ENCODE results near the gene MNAT1.
"Not testable (repeated sequence)": the region's sequence is repeated elsewhere in the genome, so short reads cannot be mapped to it uniquely, and the experiment has no call there.

The MNAT1 gene

DNA sequence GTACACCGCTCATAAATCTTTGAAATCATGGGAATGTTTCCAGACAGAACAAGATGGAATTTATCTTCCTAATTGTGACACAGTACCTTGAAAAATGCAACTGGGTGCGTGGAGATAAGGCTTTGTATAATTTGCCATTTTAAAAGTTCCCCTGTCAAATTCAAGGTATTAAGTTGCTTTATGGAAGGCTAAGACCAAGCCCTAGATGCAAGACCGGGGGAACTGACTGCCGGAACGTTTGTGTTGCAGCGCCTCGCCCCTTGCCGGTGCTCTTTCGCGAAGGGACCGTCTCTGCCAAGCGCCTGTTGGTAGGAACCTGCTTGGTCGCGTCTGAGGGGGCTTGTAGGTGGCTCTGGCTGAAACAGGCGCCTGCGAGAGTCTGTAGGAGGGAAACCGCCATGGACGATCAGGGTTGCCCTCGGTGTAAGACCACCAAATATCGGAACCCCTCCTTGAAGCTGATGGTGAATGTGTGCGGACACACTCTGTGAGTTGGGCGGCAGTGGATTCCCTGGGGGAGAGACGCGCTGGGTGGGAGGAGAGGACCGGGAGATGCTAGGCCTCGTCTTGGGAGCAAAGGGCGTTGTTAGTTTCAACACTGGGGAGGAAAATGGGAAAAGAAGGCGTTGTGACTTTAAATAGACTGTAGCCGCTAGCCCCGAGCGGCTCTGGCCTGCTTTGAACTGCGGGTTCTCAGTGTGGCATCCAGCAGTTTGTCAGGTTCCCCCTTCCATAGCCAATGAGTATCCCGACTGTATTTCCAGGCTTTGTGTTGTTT, at the start of gene MNAT1:
MNAT1 (plus strand) TSS at position 297 of the 778 bp plus-strand sequence; CDS start at position 399, 102 bp downstream.
- peak; percentile 84 for DNase-seq

DNA sequence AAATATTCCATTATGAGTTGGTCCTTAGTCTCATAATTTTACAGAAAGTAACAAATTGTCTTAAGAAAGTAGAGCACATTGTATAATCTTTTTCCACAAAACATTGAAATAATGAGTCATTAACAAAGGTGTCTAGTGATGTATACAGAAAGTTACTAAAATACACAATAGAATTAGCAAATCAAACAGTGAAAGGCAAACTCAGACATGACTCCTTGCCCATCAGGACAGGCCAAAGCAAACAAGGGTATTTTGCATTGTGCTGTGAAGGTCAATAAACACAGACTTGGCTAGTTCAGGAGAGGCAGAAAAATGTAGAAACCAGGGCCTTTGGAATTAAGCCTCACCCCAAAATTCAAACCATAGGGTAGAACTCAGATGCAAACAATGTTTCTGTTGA, 47.7 kb upstream of the MNAT1 start:
- DNase-seq, result no peak

DNA sequence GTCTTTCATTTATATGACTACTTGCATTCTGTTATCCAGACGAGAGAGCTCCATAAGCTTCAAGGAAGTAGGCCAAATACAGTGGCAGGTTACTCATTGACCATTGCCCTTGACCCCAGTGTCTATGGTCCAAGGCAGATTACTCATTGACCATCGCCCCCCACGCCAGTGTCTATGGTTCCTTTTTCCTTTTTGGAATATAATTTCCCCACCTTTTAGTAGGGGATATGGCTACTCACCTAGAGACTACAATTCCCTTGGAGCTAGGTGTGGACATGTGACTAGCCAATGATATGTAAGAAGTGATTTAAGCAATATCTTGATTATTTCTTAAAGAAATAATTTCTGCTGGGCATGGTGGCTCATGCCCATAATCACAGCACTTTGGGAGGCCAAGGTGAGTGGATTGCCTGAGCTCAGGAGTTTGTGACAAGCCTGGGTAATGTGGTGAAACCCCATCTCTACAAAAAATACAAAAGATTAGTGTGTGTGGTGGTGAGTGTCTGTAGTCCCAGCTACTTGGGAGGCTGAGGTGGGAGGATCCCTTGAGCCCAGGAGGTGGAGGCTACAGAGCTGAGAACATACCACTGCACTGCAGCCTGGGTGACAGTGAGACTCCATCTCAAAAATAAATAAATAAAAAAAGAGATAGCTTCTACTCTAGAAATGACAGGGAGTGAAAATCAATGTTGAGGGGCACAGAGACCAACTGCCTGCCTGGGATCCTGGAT, 43.0 kb upstream of the MNAT1 start:
- DNase-seq, result no peak

DNA sequence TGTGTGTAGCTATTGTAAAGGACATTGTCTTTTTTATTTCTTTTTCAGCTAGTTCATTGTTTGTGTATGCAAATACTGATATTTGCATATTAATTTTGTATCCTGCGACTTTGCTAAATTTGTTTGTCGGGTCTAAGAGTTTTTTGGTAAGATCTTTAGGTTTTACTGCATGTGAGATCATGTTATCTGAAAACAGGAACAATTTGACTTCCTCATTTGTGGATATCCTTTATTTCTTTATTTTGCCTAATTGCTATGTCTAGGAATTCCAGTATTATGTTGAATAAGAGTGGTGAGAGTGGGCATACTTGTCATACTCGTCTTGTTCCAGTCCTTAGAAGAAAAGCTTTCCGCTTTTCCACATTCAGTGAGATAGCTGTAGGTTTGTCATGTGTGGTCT, 39.2 kb upstream of the MNAT1 start:
- no peak for DNase-seq

DNA sequence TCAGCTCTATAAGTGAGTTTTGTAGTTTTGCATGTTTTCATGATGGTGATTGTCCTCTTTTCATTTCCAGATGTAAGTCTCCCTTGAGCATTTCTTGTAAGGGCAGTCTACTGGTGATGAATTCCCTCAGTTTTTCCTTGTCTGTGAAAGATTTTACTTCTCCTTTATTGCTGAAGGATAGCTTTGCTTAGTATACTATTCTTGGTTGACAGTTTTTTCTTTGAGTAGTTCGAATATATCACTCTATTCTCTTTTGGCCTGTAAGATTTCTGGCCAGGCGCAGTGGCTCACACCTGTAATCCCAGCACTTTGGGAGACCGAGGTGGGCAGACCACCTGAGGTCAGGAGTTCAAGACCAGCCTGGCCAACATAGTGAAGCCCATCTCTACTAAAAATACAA, 34.0 kb upstream of the MNAT1 start:
- no peak for DNase-seq

DNA sequence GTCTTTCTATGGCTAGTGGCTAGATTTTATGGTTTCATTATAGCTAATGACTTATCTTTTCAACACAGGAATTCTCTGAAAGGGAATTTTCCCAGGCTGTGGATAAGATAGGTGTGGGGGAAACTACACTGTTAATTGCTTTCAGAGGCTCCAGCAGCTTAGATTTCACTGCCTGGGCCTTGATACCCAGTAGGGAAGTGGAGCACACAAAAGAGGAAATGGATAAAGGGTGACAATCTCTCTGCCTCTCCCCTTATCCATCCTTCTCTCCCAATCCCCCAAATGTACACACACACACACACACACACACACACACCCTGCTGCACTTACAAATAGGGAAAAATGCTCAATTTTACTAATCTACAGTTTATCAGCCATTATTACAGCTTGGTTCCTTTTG, 29.5 kb upstream of the MNAT1 start:
- DNase-seq, result no peak

DNA sequence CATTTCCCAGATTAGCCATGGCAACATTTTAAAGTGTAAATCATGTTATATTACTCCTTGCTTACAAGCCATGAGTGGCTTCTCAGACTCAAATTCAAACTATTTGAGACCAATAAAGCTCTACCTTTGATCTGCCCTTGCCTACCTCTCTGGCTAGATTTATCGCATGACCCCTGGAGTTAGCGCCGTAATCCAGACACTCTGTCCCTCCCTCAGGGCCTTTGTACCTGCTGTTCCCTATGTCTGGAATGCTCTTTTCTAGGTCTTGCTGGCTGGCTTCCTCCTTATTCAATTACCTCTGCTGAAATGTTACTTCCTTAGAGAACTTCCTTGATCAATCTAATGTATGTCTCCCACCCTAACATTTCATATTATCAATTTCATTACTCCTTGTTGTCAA, 26.7 kb upstream of the MNAT1 start:
- no peak for DNase-seq

DNA sequence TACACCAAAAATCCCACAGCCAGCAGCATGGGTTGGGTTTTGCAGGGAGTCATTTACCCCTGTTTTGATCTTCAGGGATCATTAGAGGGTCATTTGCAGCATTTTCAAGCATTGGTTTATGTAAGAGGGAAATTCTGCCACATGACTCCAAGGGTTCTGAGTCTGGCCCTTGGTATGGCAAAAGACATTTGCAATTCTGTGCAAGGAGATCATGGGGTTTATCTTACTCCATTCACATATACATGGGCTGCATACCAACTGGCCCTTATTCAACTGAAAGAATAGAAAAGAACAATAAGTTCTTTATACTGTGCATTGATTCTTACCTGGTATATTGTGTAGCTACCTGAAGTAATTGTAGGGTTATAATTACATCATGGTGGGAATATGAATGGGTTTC, 24.1 kb upstream of the MNAT1 start:
- DNase-seq, result no peak

DNA sequence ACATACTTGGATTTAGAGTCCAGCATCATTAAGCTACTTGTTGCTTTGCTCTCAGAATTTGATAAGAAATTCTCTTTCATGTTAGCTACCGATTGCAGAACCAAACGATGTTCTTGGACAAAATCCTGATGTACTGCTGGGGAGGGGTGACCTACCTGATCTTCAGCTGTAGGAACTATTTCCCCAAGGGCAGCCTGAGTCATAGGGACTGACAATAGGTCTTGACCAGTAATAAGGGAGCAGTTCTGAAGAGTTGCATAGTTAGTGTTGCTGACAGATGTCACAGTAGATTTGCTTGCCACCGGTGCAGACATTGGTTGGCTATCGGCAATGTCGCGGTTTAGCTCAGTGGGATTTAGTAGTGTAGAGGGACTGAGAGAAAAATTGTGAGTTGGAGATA, 21.0 kb upstream of the MNAT1 start:
- DNase-seq, result no peak

DNA sequence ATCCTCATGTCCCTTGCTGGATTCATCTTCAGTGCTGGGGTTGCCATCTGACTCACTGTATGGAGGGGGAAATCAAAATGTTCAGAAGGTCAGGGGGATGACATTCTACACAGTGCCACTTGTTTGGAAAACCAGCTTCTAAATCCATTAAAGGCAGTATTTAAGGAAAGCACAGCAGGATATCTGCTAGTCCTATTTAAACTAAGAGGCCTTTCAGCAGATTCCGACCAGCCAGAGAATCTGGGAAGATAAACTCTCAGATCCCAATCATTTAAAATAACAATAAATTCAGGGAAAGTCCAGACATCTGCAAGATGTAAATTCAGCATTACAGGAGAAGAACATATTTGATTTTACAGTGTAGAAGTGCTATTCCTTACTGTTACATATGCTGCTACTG, 14.2 kb upstream of the MNAT1 start:
- no peak for DNase-seq

DNA sequence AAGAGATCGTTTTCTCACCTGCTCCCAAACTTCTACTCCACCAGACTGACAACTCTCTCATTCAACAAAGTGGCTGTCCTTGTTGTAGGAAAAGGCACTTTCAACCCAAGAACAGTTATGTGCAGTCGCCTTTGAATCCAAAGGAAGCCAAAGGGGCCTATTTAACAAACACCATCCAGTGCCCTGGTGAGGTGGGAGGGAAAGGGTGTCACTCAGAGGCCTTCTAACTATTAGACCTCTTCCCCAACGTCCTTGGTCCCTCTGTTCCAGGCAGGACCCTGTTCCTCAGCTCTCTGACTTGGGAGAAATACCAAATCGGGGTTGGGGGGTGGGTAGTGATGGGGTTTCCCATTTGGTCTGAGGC, 13.6 kb upstream of the MNAT1 start:
- no peak for DNase-seq

DNA sequence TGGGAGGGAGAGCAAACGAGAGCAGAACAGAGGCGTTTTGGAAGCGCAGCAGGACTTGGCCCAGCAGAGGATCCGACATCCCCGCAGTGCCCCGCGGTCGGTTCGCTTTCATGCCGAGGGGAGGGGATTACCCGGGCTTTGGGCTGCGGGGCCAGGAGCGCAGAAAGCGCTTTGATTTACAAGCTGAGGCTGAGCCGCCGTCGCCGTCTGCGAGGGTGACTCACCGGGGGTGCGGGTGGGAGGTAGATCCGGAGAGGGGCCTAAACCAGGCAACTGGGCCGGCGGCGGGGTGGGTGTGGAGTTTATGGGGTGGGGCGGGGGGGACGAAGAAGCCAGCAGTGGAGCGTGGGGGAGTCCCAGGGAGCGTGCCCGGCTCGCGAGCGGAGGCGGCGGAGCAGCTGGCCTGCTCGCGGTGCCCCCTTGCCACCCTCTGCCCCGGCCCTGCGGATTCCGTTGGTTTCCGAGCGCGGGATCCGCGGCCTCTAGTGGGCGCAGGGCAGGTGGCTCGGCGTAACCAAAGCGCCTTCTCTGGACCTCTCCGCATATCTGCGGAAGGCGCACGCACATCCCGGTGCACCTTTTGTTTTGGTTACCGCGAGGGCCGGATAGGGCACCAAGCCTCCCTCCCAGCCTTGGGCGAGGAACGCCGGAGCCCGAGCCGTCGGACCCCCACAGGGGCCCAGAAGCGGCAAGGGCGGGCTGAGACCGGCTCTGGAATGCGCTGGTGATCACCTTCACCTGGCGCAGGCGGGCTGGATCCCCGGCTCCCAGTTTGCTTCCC, 13.0 kb upstream of the MNAT1 start:
- DNase-seq, result peak; percentile 74

DNA sequence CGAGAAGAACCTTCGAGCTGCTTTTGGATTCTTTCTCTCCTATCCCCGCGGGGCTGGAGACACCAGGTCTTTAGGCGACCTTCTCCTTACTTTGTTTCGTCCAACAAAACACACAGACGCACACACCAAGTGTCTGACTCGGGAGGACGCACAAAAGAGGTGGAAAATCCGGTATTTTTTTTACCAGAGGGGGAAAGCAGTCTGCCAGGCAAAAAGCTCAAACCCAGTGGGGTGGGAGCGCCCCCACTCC, 12.5 kb upstream of the MNAT1 start:
- DNase-seq, result no peak

DNA sequence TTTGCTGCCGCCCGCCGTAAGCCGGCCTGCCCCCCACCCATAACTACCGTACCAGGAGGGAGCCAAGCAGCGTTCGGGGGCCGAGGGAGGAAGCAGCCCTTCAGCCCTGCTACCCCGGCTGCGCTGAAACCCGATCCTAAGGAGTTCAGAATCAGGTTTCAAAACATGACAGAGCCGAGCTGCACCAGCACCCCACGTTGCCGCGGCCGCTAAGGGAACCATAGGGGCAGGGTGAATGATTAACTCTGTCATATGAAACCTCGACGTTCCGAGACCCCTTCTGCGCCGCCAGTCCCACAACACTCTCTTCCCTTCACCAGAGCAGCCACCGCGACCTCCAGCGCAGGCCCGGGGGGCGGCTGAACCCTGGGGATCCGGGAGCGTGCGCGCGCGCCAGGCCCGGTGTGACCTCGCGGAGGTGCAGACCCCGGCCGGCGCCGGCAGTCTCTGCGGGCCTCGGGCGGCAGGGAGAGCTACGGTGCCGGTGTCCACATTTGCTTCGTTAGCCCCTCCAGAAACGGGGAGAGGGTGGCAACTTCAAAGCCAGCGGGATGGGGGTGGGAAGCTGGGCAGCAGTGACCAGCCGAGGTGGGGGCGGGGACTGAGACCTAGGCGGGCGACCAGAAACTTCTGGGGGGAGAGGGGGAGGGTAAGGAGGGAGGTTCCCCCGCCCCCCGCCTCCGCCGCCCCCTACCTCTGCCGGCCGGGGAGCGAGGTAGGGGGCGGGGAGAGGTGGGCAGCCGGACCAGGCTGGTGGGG, 12.0 kb upstream of the MNAT1 start:
- peak; percentile 45 for DNase-seq

DNA sequence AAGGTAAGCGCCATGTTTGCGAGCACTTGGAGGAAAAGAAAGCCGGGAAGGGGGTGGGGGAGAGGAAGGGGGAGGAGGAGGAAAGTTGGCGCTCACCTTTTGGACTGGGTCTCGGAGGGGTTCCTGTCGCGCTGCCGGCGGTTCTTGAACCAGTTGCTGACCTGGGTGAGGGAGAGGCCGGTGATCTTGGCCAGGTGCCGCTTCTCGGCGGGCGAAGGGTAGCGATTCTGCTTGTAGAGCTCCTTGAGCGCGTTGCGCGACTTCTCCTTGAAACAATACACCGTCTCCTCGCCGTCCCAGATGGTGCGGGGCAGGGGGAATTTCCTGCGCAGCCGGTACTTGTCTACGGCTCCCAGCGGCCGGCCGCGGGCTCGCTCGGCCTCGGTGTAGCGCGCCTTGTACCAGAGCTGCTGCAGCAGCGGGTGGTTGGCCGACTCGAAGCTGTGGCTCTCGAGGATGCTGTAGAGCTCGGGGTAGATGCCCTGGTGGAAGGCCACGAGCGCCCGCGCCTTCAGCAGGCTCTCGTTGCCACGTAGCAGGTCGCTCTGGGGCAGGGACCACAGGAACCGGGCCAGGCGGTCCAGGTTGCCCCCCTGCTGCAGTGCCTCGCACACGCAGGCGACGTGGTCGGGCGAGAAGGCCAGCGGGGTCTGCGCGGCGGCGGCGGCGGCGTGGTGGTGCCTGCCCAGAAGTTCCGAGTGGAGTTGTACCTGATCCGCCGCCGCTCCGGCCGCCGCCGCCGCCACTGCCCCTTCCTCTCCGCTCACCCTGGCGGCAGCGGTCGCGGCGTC, 11.2 kb upstream of the MNAT1 start:
- DNase-seq, result peak; percentile 55

DNA sequence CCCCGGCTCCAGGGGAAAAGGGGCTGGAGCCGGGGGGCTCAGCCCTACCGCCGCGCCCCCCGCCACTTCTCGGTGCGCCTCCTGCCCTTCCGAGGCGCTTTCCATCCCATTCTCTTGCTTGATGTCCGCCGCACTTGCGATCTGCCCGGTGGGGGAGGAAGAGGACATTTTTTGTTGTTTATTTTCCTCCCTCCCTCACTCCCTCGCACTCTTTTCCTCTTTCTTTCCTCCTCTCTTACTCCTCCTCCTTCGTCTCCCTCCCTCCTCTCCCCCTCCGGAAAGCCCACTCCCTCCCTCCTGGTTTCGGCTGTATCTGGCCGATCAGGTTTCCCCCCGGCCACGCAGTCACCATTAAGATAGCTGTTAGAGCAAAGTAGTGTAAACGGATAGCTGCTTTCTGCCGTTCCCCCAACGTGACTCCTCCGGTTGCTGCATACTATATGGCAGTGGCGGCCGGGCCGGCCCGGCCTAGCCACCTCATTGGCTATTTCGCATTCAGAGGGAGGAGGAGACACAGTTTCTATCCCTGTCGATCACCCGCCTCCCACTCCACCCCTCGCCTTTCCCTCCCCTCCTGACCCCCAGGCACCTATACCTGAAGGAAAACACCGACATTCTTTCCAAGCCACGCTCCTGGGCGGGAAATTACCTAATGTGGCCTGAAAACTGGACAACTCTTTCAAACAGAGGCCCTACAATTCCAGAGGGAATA, 10.5 kb upstream of the MNAT1 start, which contains the start of gene SIX4:
SIX4 (minus strand) TSS at position 445 of the 712 bp plus-strand sequence; CDS start at position 168, 277 bp downstream.
- DNase-seq, result peak; percentile 42

DNA sequence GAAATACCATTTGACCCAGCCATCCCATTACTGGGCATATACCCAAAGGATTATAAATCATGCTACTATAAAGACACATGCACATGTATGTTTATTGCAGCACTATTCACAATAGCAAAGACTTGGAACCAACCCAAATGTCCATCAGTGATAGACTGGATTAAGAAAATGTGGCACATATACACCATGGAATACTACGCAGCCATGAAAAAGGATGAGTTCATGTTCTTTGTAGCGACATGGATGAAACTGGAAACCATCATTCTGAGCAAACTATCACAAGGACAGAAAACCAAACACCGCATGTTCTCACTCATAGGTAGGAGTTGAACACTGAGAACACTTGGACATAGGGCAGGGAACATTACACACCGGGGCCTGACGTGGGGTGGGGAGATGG, 3.3 kb upstream of the MNAT1 start:
- not testable (repeated sequence) for DNase-seq

DNA sequence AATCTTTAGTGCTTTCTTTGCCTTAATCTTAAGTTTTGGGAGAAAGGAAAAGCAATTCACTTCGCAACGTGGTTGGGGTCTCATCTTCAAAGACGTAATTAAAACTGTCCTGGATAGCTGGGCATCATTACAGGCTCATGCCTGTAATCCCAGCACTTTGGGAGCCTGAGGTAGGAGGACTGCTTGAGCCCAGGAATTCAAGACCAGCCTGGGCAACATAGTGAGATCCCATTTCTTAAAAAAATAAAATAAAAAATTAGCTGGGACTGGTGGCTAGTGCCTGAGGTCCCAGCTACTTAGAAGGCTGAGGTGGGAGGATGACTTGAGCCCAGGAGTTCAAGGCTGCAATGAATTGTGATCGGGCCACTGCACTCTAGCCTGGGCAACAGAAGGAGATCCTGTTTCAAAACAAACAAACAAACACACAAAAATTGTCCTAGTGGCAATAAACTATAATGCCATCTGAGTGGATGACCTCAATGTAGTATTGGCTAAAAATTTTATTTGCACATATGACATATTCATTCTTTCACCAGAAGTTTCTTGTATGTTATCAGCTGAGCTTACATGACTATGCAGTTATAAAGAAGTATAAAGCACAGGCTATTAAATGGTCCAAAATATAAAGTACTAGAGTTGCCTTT, 1.6 kb upstream of the MNAT1 start:
- DNase-seq, result no peak

DNA sequence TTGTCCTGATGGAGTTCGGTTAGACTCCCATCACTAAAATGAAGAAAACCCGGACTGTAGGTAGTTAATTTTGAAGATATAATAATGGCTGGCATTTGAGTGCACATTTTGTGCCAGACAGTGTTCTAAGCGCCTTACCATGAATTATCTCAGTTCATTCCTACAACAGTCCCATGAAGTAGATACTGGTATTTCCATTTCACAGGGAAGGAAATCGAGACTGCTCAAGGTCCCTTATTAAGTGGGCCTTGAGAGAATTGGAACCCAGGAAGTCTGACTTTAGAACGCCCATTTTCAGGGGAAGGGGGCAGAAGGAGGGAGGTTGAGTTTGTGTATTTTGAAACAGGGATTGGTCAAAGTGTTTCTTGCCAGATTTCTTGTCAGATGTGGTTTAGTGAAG, 855 bp downstream of the MNAT1 start:
- DNase-seq, result no peak

DNA sequence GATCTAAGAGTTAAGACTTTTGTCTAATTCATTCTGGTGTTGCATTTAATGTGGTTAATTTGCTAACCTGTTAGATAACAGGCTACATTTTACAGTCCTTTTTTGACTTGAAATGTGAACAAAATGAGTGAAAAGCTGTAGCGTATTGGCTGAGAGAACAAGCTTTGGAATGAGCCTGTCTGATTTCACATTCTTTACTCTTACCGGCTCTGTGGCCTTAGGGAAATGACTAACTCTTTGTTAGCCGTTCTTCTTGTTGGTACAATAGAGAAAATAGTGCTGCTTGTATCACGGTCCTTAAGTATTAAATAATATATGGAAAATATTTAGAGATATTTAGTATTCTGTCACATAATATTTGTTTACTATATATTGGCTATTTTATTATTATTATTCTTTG, 1.9 kb downstream of the MNAT1 start:
- DNase-seq, result no peak

DNA sequence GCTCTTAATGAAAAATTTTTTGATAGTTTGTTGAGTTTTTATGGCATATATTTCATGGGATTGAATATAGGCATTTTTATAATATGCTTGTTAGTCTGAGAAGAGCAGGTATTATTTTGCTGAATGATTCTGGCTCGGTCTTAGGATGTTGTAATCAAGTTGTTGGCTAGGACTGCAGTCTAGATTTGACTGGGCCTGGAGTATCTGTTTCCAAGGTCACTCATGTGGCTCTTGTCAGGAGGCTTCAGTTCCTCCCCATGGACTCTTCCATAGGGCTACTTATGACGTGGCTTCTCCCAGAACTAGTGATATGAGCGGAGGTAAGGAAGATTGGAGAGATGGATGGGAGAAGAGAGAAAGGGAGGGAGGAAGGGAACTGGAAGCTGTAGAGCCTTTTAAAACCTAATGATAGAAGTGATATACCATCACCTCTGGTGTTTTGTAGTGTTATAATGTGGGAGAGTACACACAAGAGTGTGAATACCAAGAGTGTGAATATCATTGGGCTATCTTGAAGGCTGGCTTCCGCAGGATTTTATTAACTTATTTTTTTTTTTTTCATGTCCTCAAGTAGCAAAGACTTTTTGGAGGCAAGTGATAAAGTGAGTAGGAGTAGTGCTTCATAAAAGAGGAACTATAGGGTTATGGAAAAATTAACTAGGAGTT, 4.4 kb downstream of the MNAT1 start:
- DNase-seq, result no peak

Measured in stimulated activated CD4-positive, alpha-beta T cell treated with anti-CD3 and anti-CD28 coated beads, Interleukin-15, amount 100 ng/mL, for 24 hours (primary cell).